Epithelial cell of esophagus (primary cell): ENCODE results near the gene CRTC3.

Source experiments
- DNase-seq: peaks from one replicate; pipeline ENCODE4 v3.0.0; 2010; ENCODE audit warnings: low read depth
- H3K4me3 ChIP-seq: 2 replicates; pipeline ENCODE4 v1.5.1; 2011; ENCODE audit warnings: mild to moderate bottlenecking, low read length, control low read depth
- TF ChIP-seq, protein P1 (sequence below): IDR thresholded peaks from 2 replicates; pipeline ENCODE4 v1.5.1; 2011; ENCODE audit warnings: low read depth, mild to moderate bottlenecking, low read length, control low read depth, inconsistent platforms; ENCODE audit not compliant: insufficient read depth; ENCODE audit errors: missing control alignments

CRTC3 gene

DNA sequence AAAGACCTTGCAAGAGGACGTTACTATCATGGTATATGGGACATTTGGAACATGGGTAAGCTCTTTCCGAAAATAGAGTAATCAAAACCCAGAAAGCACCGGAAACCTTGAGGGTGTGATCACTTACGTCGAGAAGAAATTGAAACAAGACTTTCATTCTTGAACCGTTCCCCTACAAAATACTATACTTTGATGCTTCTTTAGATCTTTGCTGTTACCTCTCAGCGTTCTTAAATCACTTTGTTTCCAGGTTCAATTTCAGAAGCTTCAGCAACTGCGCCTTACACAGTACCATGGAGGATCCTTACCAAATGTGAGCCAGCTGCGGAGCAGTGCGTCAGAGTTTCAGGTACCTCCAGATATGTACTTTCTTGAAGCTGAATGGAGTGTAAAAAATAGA, 10.1 kb downstream of the CRTC3 start:
- TF ChIP-seq, protein P1, sequence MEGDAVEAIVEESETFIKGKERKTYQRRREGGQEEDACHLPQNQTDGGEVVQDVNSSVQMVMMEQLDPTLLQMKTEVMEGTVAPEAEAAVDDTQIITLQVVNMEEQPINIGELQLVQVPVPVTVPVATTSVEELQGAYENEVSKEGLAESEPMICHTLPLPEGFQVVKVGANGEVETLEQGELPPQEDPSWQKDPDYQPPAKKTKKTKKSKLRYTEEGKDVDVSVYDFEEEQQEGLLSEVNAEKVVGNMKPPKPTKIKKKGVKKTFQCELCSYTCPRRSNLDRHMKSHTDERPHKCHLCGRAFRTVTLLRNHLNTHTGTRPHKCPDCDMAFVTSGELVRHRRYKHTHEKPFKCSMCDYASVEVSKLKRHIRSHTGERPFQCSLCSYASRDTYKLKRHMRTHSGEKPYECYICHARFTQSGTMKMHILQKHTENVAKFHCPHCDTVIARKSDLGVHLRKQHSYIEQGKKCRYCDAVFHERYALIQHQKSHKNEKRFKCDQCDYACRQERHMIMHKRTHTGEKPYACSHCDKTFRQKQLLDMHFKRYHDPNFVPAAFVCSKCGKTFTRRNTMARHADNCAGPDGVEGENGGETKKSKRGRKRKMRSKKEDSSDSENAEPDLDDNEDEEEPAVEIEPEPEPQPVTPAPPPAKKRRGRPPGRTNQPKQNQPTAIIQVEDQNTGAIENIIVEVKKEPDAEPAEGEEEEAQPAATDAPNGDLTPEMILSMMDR = no peak
- DNase-seq = no peak
- H3K4me3 ChIP-seq = no peak overlapping the region

DNA sequence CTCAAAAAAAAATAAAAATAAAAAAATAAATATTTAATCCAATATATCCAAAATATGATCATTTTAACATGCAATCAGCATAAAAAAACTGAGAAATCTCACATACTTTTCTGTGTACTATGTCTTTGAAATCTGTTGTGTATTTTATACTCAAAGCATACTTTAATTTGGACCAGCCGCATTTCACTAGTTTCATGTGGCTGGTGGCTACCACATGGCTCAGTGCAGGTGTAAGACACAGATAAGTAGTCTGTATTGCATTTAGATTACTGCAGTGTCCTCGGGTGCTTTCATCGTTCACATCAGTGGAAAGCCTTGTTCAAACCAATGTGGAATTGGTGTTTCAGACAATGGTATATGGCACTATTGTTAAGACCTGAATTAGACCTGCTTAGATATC, 11.0 kb downstream of the CRTC3 start:
- TF ChIP-seq, protein P1 = no peak
- no peak overlapping the region for H3K4me3 ChIP-seq
- no peak for DNase-seq

DNA sequence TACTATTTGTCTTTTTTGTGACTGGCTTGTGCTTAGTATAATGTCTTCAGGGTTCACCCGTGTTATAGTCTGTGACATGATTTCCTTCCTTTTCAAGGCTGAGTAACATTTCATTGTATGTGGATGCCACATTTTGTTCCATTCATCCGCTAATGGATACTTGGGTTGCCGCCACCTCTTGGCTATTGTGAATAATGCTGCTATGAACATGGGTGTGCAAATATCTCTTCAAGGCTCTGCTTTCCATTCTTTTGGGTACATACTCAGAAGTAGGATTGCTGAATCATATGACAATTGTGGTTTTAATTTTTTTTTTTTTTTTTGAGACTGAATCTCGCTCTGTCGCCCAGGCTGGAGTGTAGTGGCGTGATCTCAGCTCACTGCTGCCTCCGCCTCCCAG, 15.4 kb downstream of the CRTC3 start:
- TF ChIP-seq, protein P1 = no peak
- no peak overlapping the region for H3K4me3 ChIP-seq
- no peak for DNase-seq

DNA sequence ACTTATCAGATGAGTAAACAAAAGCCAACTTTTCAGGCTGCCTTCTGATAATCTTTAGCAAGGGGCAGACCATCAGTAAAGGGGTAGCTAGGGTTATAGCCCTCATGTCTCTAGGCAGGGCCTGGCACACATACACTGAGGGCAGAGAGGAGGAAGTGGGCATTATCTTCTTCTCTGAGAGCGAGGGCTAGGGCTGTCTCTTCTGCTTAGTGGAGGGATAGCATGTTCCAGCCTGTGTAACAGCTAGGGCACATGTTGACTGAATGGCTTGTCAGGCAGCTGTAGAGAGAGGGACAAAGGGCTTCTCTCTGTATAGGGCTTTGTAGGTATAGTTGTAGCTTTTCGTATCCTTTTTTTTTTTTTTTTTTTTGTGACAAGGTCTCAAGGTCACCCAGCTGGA, 17.8 kb downstream of the CRTC3 start:
- TF ChIP-seq, protein P1 = no peak
- no peak for DNase-seq
- no peak overlapping the region for H3K4me3 ChIP-seq

DNA sequence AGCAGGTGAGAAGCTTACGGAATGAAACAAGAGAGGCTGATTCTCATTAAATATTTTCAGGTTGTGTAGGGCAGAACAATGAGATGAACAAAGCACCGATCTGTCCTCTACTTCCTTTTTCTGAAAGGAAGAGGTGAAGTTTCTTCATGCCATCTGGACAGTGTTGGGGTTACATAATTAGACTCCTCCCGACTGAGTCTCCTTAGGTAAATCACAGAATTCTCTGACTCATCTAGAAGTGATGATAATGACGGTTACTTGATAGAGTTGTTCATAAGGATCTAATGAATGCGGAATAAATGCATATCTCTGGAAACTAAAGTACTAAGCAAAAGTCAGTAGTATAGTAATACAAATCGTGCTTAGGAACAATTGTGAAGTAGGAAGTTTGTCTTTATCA, 21.2 kb downstream of the CRTC3 start:
- no peak overlapping the region for H3K4me3 ChIP-seq
- TF ChIP-seq, protein P1 = no peak
- peak; percentile 66 for DNase-seq

DNA sequence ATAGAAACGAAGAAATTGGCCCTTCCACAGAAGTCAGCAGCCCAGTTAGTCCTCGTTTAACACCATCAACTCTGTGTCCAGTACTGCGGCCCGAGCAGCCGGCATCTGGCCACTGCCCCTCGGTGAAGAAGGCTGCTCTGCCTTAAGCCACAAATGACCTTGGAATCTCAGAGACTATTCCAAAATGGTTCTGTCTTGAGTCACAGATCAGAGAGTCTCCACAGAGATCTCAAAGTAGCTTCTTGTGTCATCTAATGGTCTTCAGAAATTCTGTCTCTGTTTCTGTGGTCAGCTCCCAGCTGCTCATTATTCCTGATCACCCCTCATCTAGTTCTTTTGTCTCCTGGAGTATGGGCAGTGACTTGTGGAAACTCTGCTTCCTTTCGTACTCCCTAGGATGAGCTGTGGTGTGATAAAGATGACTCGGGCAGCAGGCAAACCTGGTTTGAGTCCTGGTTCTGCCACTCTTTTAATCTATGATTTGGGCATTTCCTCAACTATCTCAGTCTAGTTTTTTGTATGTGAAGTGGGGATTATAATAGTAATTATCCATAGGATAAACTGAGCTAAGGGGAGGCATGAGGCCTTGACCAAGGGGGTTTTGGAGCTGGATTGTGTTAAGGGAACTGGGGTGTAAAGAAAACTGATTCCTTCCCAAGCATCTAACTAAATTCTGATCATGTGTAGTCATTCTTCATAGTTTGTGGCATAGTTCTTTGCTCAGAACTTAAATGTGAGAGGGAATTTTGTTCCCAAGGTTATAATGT, 22.6 kb downstream of the CRTC3 start:
- no peak for DNase-seq
- no peak overlapping the region for H3K4me3 ChIP-seq
- TF ChIP-seq, protein P1 = no peak

DNA sequence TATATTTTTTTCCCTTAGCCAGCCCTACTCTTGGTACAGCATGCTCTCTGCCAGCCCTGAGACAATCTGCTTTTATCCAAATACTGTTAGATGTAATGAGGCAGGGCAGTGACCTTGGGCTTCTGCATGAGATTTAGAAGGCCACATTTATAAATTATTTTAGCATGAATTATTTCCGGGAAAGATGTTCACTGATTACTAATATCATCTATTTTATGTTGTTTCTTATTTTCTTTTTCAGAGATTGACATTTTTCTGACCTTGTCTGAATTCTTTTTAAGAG, 23.1 kb downstream of the CRTC3 start:
- TF ChIP-seq, protein P1 = no peak
- DNase-seq = no peak
- H3K4me3 ChIP-seq = no peak overlapping the region
